ENCODE data around the gene TPTE2. TPM values are rescaled to one million over a fixed set of nuclear protein-coding genes. Genes with fewer than 3 reads are reported as not detected.
"Not testable (repeated sequence)": the region's sequence is repeated elsewhere in the genome, so short reads cannot be mapped to it uniquely, and the experiment has no call there.

TPTE2 gene
- total and polyA plus RNA-seq, 2 donors (not counting 1 experiment from before 2014, with no cell fraction given), result not detected

DNA sequence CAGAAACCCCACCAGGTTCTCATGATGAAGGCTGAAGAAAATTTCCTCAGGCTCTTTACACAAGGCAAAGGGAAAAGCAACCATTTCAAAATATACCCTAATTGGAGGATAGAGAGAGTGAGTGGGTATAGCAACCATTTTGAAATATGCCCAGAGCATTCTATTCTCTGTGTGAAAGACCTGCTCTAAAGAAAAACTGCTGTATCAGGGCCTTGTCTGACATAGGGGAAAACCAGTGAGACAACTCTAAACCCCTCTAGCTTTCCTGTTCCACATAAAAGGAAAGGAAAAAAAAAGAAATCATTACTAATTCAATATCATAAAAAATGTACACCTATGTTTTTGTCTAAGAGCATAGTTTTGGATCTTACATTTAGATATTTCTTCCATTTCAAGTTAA, 42.3 kb downstream of the TPTE2 start:
- Histone ChIP-seq H3K4me3 (replicated peaks in 1 of 4; ENCODE audit: control extremely low read depth in 1 of 4, insufficient read depth in 1 of 4, low read depth in 3 of 4, low read length in 4 of 4) (no peak overlapping the region), H3K79me2 (ENCODE audit: control insufficient read depth, insufficient read depth, low read length) (no peaks in the 10 kb centered on the region), H3K36me3 (ENCODE audit: control insufficient read depth, insufficient read depth, low read length) (no peaks in the 10 kb centered on the region), H3K4me2 (ENCODE audit: extremely low read depth, insufficient read depth, low read length) (no peak overlapping the region), H2AFZ (ENCODE audit: low read length) (no peak overlapping the region), H4K20me1 (ENCODE audit: control insufficient read depth, extremely low read depth, insufficient read depth, low read length) (no peaks in the 10 kb centered on the region), H3K9me3 (ENCODE audit: control insufficient read depth, insufficient read depth, low read depth, low read length) (no peaks in the 10 kb centered on the region), H3K27me3 (ENCODE audit: control insufficient read depth, insufficient read depth, low read length) (no peaks in the 10 kb centered on the region), H3K9ac (ENCODE audit: insufficient read depth, low read length) (no peak overlapping the region), H3K4me1 (ENCODE audit: control insufficient read depth, extremely low read depth, insufficient read depth, low read length) (no peaks in the 10 kb centered on the region), H3K27ac (ENCODE audit: insufficient read depth, low read length) (no peak overlapping the region)
- DNase-seq (ENCODE audit: low read depth in 2 of 2), result no peak
- TF ChIP-seq CTCF (conservative IDR thresholded peaks at IDR 0.05 in 1 of 2, IDR thresholded peaks at IDR 0.05 in 1 of 2; ENCODE audit: low read depth in 1 of 2, low read length in 2 of 2) (no peak), EZH2 (IDR thresholded peaks at IDR 0.05; ENCODE audit: low read length, missing control alignments) (no peak)

- not testable (repeated sequence) for H3K9ac ChIP-seq (ENCODE audit: insufficient read depth, low read length); H2AFZ ChIP-seq (ENCODE audit: low read length); H3K27ac ChIP-seq (ENCODE audit: insufficient read depth, low read length); H3K4me3 ChIP-seq (replicated peaks in 1 of 4; ENCODE audit: control extremely low read depth in 1 of 4, insufficient read depth in 1 of 4, low read depth in 3 of 4, low read length in 4 of 4); DNase-seq (ENCODE audit: low read depth in 2 of 2); H3K36me3 ChIP-seq (ENCODE audit: control insufficient read depth, insufficient read depth, low read length); H3K79me2 ChIP-seq (ENCODE audit: control insufficient read depth, insufficient read depth, low read length); H3K4me1 ChIP-seq (ENCODE audit: control insufficient read depth, extremely low read depth, insufficient read depth, low read length); H4K20me1 ChIP-seq (ENCODE audit: control insufficient read depth, extremely low read depth, insufficient read depth, low read length); H3K27me3 ChIP-seq (ENCODE audit: control insufficient read depth, insufficient read depth, low read length); H3K9me3 ChIP-seq (ENCODE audit: control insufficient read depth, insufficient read depth, low read depth, low read length); H3K4me2 ChIP-seq (ENCODE audit: extremely low read depth, insufficient read depth, low read length)
Observed at GRCh38 chr13:19507623-19508022, 53.7 kb downstream of the TPTE2 start.

DNA sequence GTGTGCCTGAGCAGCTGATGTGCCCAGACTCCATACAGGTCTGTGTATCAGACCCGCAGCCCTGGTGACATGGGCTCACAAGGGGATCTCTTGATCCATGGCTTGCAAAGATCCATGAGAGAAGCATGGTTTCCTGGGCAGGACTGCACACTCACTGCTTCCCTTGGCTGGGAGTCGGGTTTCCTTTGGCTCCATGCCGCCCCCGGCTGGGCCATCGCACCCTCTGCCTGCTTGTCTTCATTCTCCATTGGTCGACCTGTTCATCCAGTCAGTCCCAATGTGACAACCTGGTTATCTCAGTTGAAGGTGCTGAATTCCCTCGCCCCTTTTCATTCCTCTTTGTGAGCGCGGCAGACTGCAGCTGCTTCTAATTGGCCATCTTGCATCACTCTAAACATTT, 101.2 kb downstream of the TPTE2 start:
- not testable (repeated sequence) for DNase-seq (ENCODE audit: low read depth in 2 of 2); H4K20me1 ChIP-seq (ENCODE audit: control insufficient read depth, extremely low read depth, insufficient read depth, low read length); H3K36me3 ChIP-seq (ENCODE audit: control insufficient read depth, insufficient read depth, low read length); H3K4me1 ChIP-seq (ENCODE audit: control insufficient read depth, extremely low read depth, insufficient read depth, low read length); H3K9me3 ChIP-seq (ENCODE audit: control insufficient read depth, insufficient read depth, low read depth, low read length); H3K79me2 ChIP-seq (ENCODE audit: control insufficient read depth, insufficient read depth, low read length); H2AFZ ChIP-seq (ENCODE audit: low read length); H3K27me3 ChIP-seq (ENCODE audit: control insufficient read depth, insufficient read depth, low read length); H3K27ac ChIP-seq (ENCODE audit: insufficient read depth, low read length); H3K4me3 ChIP-seq (replicated peaks in 1 of 4; ENCODE audit: control extremely low read depth in 1 of 4, insufficient read depth in 1 of 4, low read depth in 3 of 4, low read length in 4 of 4); H3K9ac ChIP-seq (ENCODE audit: insufficient read depth, low read length); H3K4me2 ChIP-seq (ENCODE audit: extremely low read depth, insufficient read depth, low read length)

DNA sequence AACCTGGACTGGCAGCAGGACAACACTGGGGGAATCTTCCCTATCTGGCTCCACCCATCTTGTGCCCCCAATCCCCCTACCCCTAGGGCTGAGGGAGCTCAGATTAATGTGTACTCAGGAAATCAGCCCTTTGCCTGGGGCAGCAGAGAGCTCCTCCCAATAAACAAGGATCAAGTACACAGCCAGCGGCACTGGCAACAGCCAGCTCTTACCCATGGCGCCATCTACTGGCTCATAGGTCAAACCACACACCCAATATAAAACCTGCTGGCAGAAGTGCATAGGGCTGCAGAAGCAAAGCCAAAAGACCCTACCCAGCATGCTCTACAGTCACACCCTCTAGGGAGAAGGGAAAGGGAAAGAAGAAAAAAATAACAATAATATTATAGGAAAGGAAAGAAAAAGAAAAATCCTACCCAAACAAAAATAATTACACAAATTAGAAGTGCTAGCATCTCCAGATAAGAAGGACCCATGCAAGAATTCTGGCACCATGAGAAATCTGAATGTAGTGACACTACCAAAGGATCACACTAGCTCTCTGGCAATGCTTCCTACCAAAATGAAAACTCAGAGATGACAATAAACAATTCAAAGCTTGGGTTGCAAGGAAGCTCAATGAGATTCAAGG, 122.2 kb downstream of the TPTE2 start:
- not testable (repeated sequence) for H2AFZ ChIP-seq (ENCODE audit: low read length); H3K4me2 ChIP-seq (ENCODE audit: extremely low read depth, insufficient read depth, low read length); DNase-seq (ENCODE audit: low read depth in 2 of 2); H3K9ac ChIP-seq (ENCODE audit: insufficient read depth, low read length); H3K4me1 ChIP-seq (ENCODE audit: control insufficient read depth, extremely low read depth, insufficient read depth, low read length); H3K27ac ChIP-seq (ENCODE audit: insufficient read depth, low read length); H3K9me3 ChIP-seq (ENCODE audit: control insufficient read depth, insufficient read depth, low read depth, low read length); H4K20me1 ChIP-seq (ENCODE audit: control insufficient read depth, extremely low read depth, insufficient read depth, low read length); H3K36me3 ChIP-seq (ENCODE audit: control insufficient read depth, insufficient read depth, low read length); H3K27me3 ChIP-seq (ENCODE audit: control insufficient read depth, insufficient read depth, low read length); H3K4me3 ChIP-seq (replicated peaks in 1 of 4; ENCODE audit: control extremely low read depth in 1 of 4, insufficient read depth in 1 of 4, low read depth in 3 of 4, low read length in 4 of 4); H3K79me2 ChIP-seq (ENCODE audit: control insufficient read depth, insufficient read depth, low read length)

- not testable (repeated sequence) for H4K20me1 ChIP-seq (ENCODE audit: control insufficient read depth, extremely low read depth, insufficient read depth, low read length); H3K9me3 ChIP-seq (ENCODE audit: control insufficient read depth, insufficient read depth, low read depth, low read length); H3K79me2 ChIP-seq (ENCODE audit: control insufficient read depth, insufficient read depth, low read length)
Observed at GRCh38 chr13:19437780-19438179, 123.6 kb downstream of the TPTE2 start.

GRCh38 chr13:19422236-19422635, 139.1 kb downstream of the TPTE2 start:
- not testable (repeated sequence) for DNase-seq (ENCODE audit: low read depth in 2 of 2); H3K36me3 ChIP-seq (ENCODE audit: control insufficient read depth, insufficient read depth, low read length); H3K9me3 ChIP-seq (ENCODE audit: control insufficient read depth, insufficient read depth, low read depth, low read length); H4K20me1 ChIP-seq (ENCODE audit: control insufficient read depth, extremely low read depth, insufficient read depth, low read length); H3K4me3 ChIP-seq (replicated peaks in 1 of 4; ENCODE audit: control extremely low read depth in 1 of 4, insufficient read depth in 1 of 4, low read depth in 3 of 4, low read length in 4 of 4); H2AFZ ChIP-seq (ENCODE audit: low read length); H3K4me2 ChIP-seq (ENCODE audit: extremely low read depth, insufficient read depth, low read length); H3K27me3 ChIP-seq (ENCODE audit: control insufficient read depth, insufficient read depth, low read length); H3K4me1 ChIP-seq (ENCODE audit: control insufficient read depth, extremely low read depth, insufficient read depth, low read length); H3K27ac ChIP-seq (ENCODE audit: insufficient read depth, low read length); H3K9ac ChIP-seq (ENCODE audit: insufficient read depth, low read length); H3K79me2 ChIP-seq (ENCODE audit: control insufficient read depth, insufficient read depth, low read length)

More at GRCh38 chr13:19437780-19438179, 123.6 kb downstream of the TPTE2 start:
- not testable (repeated sequence) for H3K4me3 ChIP-seq (replicated peaks in 1 of 4; ENCODE audit: control extremely low read depth in 1 of 4, insufficient read depth in 1 of 4, low read depth in 3 of 4, low read length in 4 of 4); H3K4me2 ChIP-seq (ENCODE audit: extremely low read depth, insufficient read depth, low read length); H3K36me3 ChIP-seq (ENCODE audit: control insufficient read depth, insufficient read depth, low read length); H3K27ac ChIP-seq (ENCODE audit: insufficient read depth, low read length); H3K4me1 ChIP-seq (ENCODE audit: control insufficient read depth, extremely low read depth, insufficient read depth, low read length); H2AFZ ChIP-seq (ENCODE audit: low read length); DNase-seq (ENCODE audit: low read depth in 2 of 2); H3K27me3 ChIP-seq (ENCODE audit: control insufficient read depth, insufficient read depth, low read length); H3K9ac ChIP-seq (ENCODE audit: insufficient read depth, low read length)

All from fibroblast of lung (primary cell).